Body of pancreas (tissue), 4 donors: ENCODE results near the gene UBAP2.

Source experiments
- POLR2A ChIP-seq, 3 donors: fragments of 450-650 bp; IDR thresholded peaks; one replicate each; pipeline ENCODE4 v1.6.1; 2016; ENCODE audit warnings: antibody characterized with exemption in 3 of 3, mild to moderate bottlenecking in 2 of 3
- TF ChIP-seq, protein P1 (sequence below), 7 experiments: fragments of 450-650 bp in 4 of 7; fragments of 200-600 bp in 3 of 7; sonication (generic) in 3 of 7; IDR thresholded peaks; one replicate each; pipeline ENCODE4 v1.5.1; 2016 to 2019; ENCODE audit warnings: antibody characterized with exemption in 7 of 7

- TF ChIP-seq, protein P1, sequence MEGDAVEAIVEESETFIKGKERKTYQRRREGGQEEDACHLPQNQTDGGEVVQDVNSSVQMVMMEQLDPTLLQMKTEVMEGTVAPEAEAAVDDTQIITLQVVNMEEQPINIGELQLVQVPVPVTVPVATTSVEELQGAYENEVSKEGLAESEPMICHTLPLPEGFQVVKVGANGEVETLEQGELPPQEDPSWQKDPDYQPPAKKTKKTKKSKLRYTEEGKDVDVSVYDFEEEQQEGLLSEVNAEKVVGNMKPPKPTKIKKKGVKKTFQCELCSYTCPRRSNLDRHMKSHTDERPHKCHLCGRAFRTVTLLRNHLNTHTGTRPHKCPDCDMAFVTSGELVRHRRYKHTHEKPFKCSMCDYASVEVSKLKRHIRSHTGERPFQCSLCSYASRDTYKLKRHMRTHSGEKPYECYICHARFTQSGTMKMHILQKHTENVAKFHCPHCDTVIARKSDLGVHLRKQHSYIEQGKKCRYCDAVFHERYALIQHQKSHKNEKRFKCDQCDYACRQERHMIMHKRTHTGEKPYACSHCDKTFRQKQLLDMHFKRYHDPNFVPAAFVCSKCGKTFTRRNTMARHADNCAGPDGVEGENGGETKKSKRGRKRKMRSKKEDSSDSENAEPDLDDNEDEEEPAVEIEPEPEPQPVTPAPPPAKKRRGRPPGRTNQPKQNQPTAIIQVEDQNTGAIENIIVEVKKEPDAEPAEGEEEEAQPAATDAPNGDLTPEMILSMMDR (IDR thresholded peaks at IDR 0.05) = no peak
- no peak for TF ChIP-seq POLR2A (IDR thresholded peaks at IDR 0.05)
Measured at GRCh38 chr9:34001951-34002350, 46.7 kb downstream of the UBAP2 start.
